DND-41 (cell line): ENCODE results near the gene KRT6C.

Experiments
- CTCF ChIP-seq: IDR thresholded peaks from 2 replicates; pipeline ENCODE4 v1.5.1; 2012; ENCODE audit warnings: borderline replicate concordance, low read length, moderate library complexity, mild to moderate bottlenecking; ENCODE audit not compliant: poor library complexity, severe bottlenecking; ENCODE audit errors: extremely low read depth
- EZH2 ChIP-seq: IDR thresholded peaks from 3 replicates; pipeline ENCODE4 v1.6.1; 2012; ENCODE audit warnings: borderline replicate concordance, low read depth, mild to moderate bottlenecking, moderate library complexity, low read length, inconsistent platforms; ENCODE audit not compliant: severe bottlenecking

GRCh38 chr12:52495389-52495788 lies 21.8 kb upstream of the KRT6C start:
- TF ChIP-seq CTCF (no peak), EZH2 (no peak)
